ENCODE results near the gene UBTD2.

Gene UBTD2

DNA sequence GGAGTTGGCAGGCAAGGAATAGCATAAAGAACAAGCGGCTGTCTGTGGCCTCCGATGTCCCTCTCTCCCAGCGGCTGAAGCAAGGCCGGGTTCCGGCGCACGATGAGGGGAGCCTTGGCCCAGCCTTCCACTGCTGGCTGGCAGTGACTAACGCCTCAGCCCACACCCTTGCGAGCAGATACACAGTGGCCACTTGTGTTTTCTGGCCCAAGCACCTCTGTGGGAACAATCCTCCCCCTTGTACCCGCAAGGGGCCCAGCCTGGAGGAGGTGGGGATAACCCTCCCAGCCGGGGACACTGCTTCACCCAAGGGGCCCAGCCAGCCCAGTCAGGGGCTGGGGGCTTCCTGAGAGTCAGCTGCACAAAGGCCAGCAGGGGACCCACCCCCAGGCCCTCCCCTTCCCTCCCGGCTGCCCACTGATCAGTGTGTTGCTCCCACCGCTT, 118.8 kb downstream of the UBTD2 start:
- ATAC-seq = no peak
- no peak for TF ChIP-seq ZC3H10 (CRISPR knock-in tag; IDR thresholded peaks at IDR 0.05)
- TF ChIP-seq PPARA (CRISPR knock-in tag; IDR thresholded peaks at IDR 0.05; ENCODE audit: borderline replicate concordance) = no peak
- no peak for TF ChIP-seq ZNF70 (CRISPR knock-in tag; IDR thresholded peaks at IDR 0.05)

DNA sequence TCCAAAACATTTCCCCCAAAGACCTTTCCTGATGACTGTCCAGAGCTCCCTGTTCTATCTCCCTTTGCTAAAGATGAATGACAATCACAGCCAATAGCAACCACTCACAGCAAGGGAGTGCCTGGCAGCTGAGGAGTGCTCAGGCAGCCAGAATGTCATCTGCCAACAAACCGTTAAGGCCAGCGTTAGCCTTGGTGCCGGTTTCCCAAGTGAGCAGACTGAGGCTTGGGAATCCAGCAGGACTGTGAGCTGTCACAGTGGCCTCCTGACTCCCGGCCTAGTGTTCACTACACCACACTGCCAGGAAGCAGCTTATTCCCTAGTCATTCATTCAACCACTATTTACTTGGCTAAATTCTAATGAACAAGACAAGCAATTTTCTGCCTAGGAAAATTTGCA, 120.2 kb downstream of the UBTD2 start:
- TF ChIP-seq, protein P1, sequence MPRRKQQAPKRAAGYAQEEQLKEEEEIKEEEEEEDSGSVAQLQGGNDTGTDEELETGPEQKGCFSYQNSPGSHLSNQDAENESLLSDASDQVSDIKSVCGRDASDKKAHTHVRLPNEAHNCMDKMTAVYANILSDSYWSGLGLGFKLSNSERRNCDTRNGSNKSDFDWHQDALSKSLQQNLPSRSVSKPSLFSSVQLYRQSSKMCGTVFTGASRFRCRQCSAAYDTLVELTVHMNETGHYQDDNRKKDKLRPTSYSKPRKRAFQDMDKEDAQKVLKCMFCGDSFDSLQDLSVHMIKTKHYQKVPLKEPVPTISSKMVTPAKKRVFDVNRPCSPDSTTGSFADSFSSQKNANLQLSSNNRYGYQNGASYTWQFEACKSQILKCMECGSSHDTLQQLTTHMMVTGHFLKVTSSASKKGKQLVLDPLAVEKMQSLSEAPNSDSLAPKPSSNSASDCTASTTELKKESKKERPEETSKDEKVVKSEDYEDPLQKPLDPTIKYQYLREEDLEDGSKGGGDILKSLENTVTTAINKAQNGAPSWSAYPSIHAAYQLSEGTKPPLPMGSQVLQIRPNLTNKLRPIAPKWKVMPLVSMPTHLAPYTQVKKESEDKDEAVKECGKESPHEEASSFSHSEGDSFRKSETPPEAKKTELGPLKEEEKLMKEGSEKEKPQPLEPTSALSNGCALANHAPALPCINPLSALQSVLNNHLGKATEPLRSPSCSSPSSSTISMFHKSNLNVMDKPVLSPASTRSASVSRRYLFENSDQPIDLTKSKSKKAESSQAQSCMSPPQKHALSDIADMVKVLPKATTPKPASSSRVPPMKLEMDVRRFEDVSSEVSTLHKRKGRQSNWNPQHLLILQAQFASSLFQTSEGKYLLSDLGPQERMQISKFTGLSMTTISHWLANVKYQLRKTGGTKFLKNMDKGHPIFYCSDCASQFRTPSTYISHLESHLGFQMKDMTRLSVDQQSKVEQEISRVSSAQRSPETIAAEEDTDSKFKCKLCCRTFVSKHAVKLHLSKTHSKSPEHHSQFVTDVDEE (CRISPR knock-in tag; IDR thresholded peaks at IDR 0.05) = no peak
- TF ChIP-seq ESRRG (CRISPR knock-in tag; IDR thresholded peaks at IDR 0.05) (no peak), BACH2 (CRISPR knock-in tag; IDR thresholded peaks at IDR 0.05; ENCODE audit: borderline replicate concordance) (no peak), ZNF8 (CRISPR knock-in tag; IDR thresholded peaks at IDR 0.05) (no peak), ZFP3 (CRISPR knock-in tag; IDR thresholded peaks at IDR 0.05) (no peak), ZNF565 (CRISPR knock-in tag; conservative IDR thresholded peaks at IDR 0.05; ENCODE audit: low read depth) (no peak)
- TF ChIP-seq, protein P2, sequence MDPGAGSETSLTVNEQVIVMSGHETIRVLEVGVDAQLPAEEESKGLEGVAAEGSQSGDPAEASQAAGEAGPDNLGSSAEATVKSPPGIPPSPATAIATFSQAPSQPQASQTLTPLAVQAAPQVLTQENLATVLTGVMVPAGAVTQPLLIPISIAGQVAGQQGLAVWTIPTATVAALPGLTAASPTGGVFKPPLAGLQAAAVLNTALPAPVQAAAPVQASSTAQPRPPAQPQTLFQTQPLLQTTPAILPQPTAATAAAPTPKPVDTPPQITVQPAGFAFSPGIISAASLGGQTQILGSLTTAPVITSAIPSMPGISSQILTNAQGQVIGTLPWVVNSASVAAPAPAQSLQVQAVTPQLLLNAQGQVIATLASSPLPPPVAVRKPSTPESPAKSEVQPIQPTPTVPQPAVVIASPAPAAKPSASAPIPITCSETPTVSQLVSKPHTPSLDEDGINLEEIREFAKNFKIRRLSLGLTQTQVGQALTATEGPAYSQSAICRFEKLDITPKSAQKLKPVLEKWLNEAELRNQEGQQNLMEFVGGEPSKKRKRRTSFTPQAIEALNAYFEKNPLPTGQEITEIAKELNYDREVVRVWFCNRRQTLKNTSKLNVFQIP (CRISPR knock-in tag; IDR thresholded peaks at IDR 0.05; ENCODE audit: borderline replicate concordance, low read depth) = no peak
- no peak for ATAC-seq

GRCh38 chr5:172162987-172163343, 120.6 kb downstream of the UBTD2 start:
- no peak for ATAC-seq

DNA sequence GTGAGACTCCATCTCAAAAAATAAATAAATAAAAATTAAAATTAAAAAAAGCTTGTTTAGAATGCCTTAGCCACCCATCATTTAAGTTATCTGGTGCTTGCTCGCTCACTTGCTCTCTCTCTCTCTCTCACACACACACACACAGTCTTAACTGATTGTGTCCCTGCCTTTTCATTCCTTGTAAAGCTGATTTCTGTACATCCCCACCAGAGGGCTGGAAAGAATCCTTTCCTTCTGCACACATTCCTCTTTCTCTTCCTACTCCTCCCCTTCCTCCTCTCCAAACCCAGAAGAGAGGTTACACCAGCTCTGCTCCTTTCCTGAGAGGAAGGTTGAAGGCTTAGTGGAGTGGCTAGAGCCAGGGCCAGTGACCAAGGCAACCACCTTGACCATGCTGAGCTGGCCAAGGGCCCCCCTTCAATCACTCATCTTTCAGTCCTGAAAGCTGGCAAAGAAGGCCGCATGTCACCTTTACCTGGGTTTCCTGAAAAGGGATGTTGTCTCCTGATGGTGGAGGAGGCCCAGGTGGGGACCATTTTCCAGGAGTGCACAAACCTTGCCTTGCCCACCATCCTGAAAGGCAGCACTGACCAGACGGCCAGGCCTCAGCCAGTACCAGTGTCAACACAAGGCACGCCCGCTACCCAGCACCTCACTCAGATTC, 121.1 kb downstream of the UBTD2 start:
- peak; percentile 61 for ATAC-seq
- TF ChIP-seq ZNF565 (CRISPR knock-in tag; conservative IDR thresholded peaks at IDR 0.05; ENCODE audit: low read depth) (no peak), TOX (CRISPR knock-in tag; IDR thresholded peaks at IDR 0.05; ENCODE audit: borderline replicate concordance) (no peak), GLIS3 (CRISPR knock-in tag; IDR thresholded peaks at IDR 0.05) (no peak)

More at GRCh38 chr5:172162987-172163343, 120.6 kb downstream of the UBTD2 start:
- TF ChIP-seq SNAI2 (CRISPR knock-in tag; IDR thresholded peaks at IDR 0.05) (no peak), ARNTL (CRISPR knock-in tag; IDR thresholded peaks at IDR 0.05; ENCODE audit: borderline replicate concordance, low read depth) (no peak), CSDC2 (CRISPR knock-in tag; IDR thresholded peaks at IDR 0.05) (no peak), ZFP3 (CRISPR knock-in tag; IDR thresholded peaks at IDR 0.05) (no peak), ZNF70 (CRISPR knock-in tag; IDR thresholded peaks at IDR 0.05) (no peak), ISL1 (CRISPR knock-in tag; IDR thresholded peaks at IDR 0.05) (no peak), GLIS3 (CRISPR knock-in tag; IDR thresholded peaks at IDR 0.05) (no peak), BACH2 (CRISPR knock-in tag; IDR thresholded peaks at IDR 0.05; ENCODE audit: borderline replicate concordance) (no peak), RARB (CRISPR knock-in tag; IDR thresholded peaks at IDR 0.05) (no peak), PPARA (CRISPR knock-in tag; IDR thresholded peaks at IDR 0.05; ENCODE audit: borderline replicate concordance) (no peak), TOX (CRISPR knock-in tag; IDR thresholded peaks at IDR 0.05; ENCODE audit: borderline replicate concordance) (no peak)
- TF ChIP-seq, protein P3, sequence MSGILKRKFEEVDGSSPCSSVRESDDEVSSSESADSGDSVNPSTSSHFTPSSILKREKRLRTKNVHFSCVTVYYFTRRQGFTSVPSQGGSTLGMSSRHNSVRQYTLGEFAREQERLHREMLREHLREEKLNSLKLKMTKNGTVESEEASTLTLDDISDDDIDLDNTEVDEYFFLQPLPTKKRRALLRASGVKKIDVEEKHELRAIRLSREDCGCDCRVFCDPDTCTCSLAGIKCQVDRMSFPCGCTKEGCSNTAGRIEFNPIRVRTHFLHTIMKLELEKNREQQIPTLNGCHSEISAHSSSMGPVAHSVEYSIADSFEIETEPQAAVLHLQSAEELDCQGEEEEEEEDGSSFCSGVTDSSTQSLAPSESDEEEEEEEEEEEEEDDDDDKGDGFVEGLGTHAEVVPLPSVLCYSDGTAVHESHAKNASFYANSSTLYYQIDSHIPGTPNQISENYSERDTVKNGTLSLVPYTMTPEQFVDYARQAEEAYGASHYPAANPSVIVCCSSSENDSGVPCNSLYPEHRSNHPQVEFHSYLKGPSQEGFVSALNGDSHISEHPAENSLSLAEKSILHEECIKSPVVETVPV (CRISPR knock-in tag; IDR thresholded peaks at IDR 0.05) = no peak
- TF ChIP-seq, protein P4, sequence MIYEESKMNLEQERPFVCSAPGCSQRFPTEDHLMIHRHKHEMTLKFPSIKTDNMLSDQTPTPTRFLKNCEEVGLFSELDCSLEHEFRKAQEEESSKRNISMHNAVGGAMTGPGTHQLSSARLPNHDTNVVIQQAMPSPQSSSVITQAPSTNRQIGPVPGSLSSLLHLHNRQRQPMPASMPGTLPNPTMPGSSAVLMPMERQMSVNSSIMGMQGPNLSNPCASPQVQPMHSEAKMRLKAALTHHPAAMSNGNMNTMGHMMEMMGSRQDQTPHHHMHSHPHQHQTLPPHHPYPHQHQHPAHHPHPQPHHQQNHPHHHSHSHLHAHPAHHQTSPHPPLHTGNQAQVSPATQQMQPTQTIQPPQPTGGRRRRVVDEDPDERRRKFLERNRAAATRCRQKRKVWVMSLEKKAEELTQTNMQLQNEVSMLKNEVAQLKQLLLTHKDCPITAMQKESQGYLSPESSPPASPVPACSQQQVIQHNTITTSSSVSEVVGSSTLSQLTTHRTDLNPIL (CRISPR knock-in tag; IDR thresholded peaks at IDR 0.05; ENCODE audit: low read depth) = no peak

DNA sequence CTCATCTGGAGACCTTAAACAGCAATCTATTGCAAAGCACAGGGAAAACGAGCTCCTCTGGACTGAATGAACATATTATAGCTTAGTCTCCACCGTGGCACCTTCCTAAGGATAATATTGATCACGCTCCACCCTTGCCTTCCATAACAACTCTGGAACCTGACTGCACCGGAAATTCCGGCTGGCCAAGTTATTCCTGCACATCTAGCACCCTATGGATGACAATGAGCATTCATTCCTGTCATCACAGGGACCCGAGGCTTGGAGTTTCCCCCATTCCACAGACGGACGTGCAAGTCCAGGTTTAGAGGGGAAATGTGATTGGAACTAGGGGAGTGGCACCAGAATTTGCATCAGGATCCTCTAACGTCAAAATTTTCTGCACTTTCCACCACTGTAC, 123.1 kb downstream of the UBTD2 start:
- no peak for ATAC-seq
- TF ChIP-seq ZNF8 (CRISPR knock-in tag; IDR thresholded peaks at IDR 0.05) (no peak), CSDC2 (CRISPR knock-in tag; IDR thresholded peaks at IDR 0.05) (no peak), TCF4 (CRISPR knock-in tag; IDR thresholded peaks at IDR 0.05; ENCODE audit: borderline replicate concordance) (no peak), ZFP3 (CRISPR knock-in tag; IDR thresholded peaks at IDR 0.05) (no peak), ARNTL (CRISPR knock-in tag; IDR thresholded peaks at IDR 0.05; ENCODE audit: borderline replicate concordance, low read depth) (no peak), ZNF70 (CRISPR knock-in tag; IDR thresholded peaks at IDR 0.05) (no peak), ZFP30 (CRISPR knock-in tag; IDR thresholded peaks at IDR 0.05) (no peak), OSR1 (CRISPR knock-in tag; IDR thresholded peaks at IDR 0.05) (no peak)
- TF ChIP-seq, protein P1 (CRISPR knock-in tag; IDR thresholded peaks at IDR 0.05) = no peak
